Keratinocyte (primary cell): Measurements from ENCODE around the gene PALM2AKAP2. TPM values are rescaled to one million over a fixed set of nuclear protein-coding genes. Genes with fewer than 3 reads are reported as not detected.

Experiments used
- DNase-seq: peaks from one replicate; pipeline ENCODE4 v3.0.0-alpha.2; 2011; ENCODE audit warnings: low read depth, missing footprints, low spot score
- FAIRE-seq: peaks from 2 replicates; lab custom pipeline; 2011; peaks lifted over from hg19 to GRCh38; lab: Jason Lieb, UNC
- H2AFZ ChIP-seq: 2 replicates; pipeline ENCODE4 v1.6.0; 2012; ENCODE audit warnings: low read length, control low read depth, inconsistent platforms; ENCODE audit not compliant: control insufficient read depth
- H3K27ac ChIP-seq: 2 replicates; pipeline ENCODE4 v1.5.1; 2011; ENCODE audit warnings: low read length; ENCODE audit not compliant: control insufficient read depth, insufficient read depth
- H3K27me3 ChIP-seq: 3 replicates; pipeline ENCODE4 v1.6.0; 2011; ENCODE audit warnings: low read length; ENCODE audit not compliant: control insufficient read depth, insufficient read depth; ENCODE audit errors: extremely low read depth
- H3K36me3 ChIP-seq, 2 experiments: 2 replicates in 1 of 2; 3 replicates in 1 of 2; pipeline ENCODE4 v1.5.1; 2011; ENCODE audit warnings: low read length in 2 of 2, mild to moderate bottlenecking in 1 of 2; ENCODE audit not compliant: control insufficient read depth in 2 of 2, insufficient read depth in 2 of 2; ENCODE audit errors: extremely low read depth in 1 of 2
- H3K4me1 ChIP-seq: 3 replicates; pipeline ENCODE4 v1.5.1; 2011; ENCODE audit warnings: low read length; ENCODE audit not compliant: control insufficient read depth, insufficient read depth; ENCODE audit errors: extremely low read depth
- H3K4me2 ChIP-seq: 3 replicates; pipeline ENCODE4 v1.6.0; 2011; ENCODE audit warnings: low read depth, low read length; ENCODE audit not compliant: control insufficient read depth, insufficient read depth; ENCODE audit errors: extremely low read depth
- H3K4me3 ChIP-seq, 3 experiments: fragments of 200-600 bp in 1 of 3; sonication (generic) in 1 of 3; 2 replicates in 2 of 3; 3 replicates in 1 of 3; pipeline ENCODE4 v1.5.1; 2011 to 2016; ENCODE audit warnings: low read length in 3 of 3, mild to moderate bottlenecking in 3 of 3, control low read depth in 2 of 3, inconsistent platforms in 1 of 3, low read depth in 1 of 3, mixed read lengths in 1 of 3, mixed run types in 1 of 3, moderate library complexity in 1 of 3; ENCODE audit not compliant: control insufficient read depth in 2 of 3, insufficient read depth in 2 of 3; ENCODE audit errors: extremely low read depth in 1 of 3
- H3K79me2 ChIP-seq: 2 replicates; pipeline ENCODE4 v1.6.0; 2012; ENCODE audit warnings: low read length; ENCODE audit not compliant: control insufficient read depth, insufficient read depth
- H3K9ac ChIP-seq: 3 replicates; pipeline ENCODE4 v1.6.0; 2011; ENCODE audit warnings: low read length; ENCODE audit not compliant: control insufficient read depth, insufficient read depth; ENCODE audit errors: extremely low read depth
- H3K9me1 ChIP-seq: 3 replicates; pipeline ENCODE4 v1.6.0; 2011; ENCODE audit warnings: low read length; ENCODE audit not compliant: control insufficient read depth, insufficient read depth; ENCODE audit errors: extremely low read depth
- H3K9me3 ChIP-seq: 2 replicates; pipeline ENCODE4 v1.5.1; 2012; ENCODE audit warnings: low read depth, low read length; ENCODE audit not compliant: control insufficient read depth
- H4K20me1 ChIP-seq: 3 replicates; pipeline ENCODE4 v1.6.0; 2011; ENCODE audit warnings: low read length; ENCODE audit not compliant: control insufficient read depth, insufficient read depth; ENCODE audit errors: extremely low read depth
- CTCF ChIP-seq, 3 experiments: IDR thresholded peaks in 1 of 3; conservative IDR thresholded peaks in 1 of 3; optimal IDR thresholded peaks in 1 of 3; 2 replicates in 2 of 3; 3 replicates in 1 of 3; pipeline versions ENCODE3 to v1.5.1; 2011; ENCODE audit warnings: low read length in 3 of 3, mild to moderate bottlenecking in 3 of 3, moderate library complexity in 2 of 3, control low read depth in 1 of 3, inconsistent platforms in 1 of 3; ENCODE audit not compliant: insufficient read depth in 2 of 3; ENCODE audit errors: extremely low read depth in 1 of 3
- EZH2 ChIP-seq: IDR thresholded peaks from one replicate; pipeline ENCODE4 v1.6.1; 2012; ENCODE audit warnings: inconsistent platforms, mild to moderate bottlenecking, low read length, moderate library complexity
- dilution Hi-C: fragments of 300-500 bp; cut with MboI; formaldehyde crosslinking; loops from one replicate; pipeline ENCODE4 v1.7.0; 2020; ENCODE audit warnings: low sequenced_read_pairs; ENCODE audit not compliant: extremely low pct_ligation_motif_present
- polyA plus RNA-seq, 5 experiments: library from polyadenylated mRNA; depleted of rRNA in 3 of 5; stranded (reverse) in 3 of 5; stranded (forward) in 1 of 5; unstranded in 1 of 5; fragments of >200 nt; gene quantifications; 1 replicate in 1 of 5; 2 replicates in 3 of 5; 3 replicates in 1 of 5; pipeline versions ENCODE4 v1.2.1 to v1.2.3, GENCODE V29; 2011 to 2012; ENCODE audit warnings: missing spikeins in 2 of 5, low read depth in 1 of 5, low replicate concordance in 1 of 5

Gene PALM2AKAP2
- polyA plus RNA-seq, 1 donor (not counting 4 experiments of a cell fraction or from before 2014, with no cell fraction given), result 3.6 TPM

- Histone ChIP-seq H3K27ac (no peak overlapping the region), H3K4me1 (peaks cover 14% of the 10 kb centered on the region), H4K20me1 (no peaks in the 10 kb centered on the region), H3K4me2 (peak overlapping the region; percentile 93), H3K36me3 (no peaks in the 10 kb centered on the region), H2AFZ (no peak overlapping the region), H3K79me2 (peaks cover 20% of the 10 kb centered on the region), H3K4me3 (peak overlapping the region in 1 of 3 experiments; percentile 92), H3K9me1 (no peaks in the 10 kb centered on the region), H3K9me3 (no peaks in the 10 kb centered on the region), H3K27me3 (no peaks in the 10 kb centered on the region), H3K9ac (no peak overlapping the region)
- FAIRE-seq, result peak; percentile 55
- no peak for DNase-seq
- no peak for TF ChIP-seq CTCF (optimal IDR thresholded peaks at IDR 0.05 in 1 of 3, IDR thresholded peaks at IDR 0.05 in 1 of 3, conservative IDR thresholded peaks at IDR 0.05 in 1 of 3; ENCODE audit: extremely low read depth in 1 of 3, insufficient read depth in 2 of 3, low read length in 3 of 3)
- TF ChIP-seq EZH2, result no peak
- dilution Hi-C loops, result no loop called here
These were observed 1.7 kb downstream of the PALM2AKAP2 start for GRCh38 chr9:109781541-109782197.

- H3K9me1 ChIP-seq, result no peaks in the 10 kb centered on the region
- no peak overlapping the region for H3K9ac ChIP-seq
- dilution Hi-C loops, result no loop called here
- FAIRE-seq (no peak), DNase-seq (no peak)
- H3K9me3 ChIP-seq, result no peaks in the 10 kb centered on the region
- no peak overlapping the region for H3K4me2 ChIP-seq
- H2AFZ ChIP-seq, result no peak overlapping the region
- H3K27ac ChIP-seq, result no peak overlapping the region
- H4K20me1 ChIP-seq, result no peaks in the 10 kb centered on the region
- no peaks in the 10 kb centered on the region for H3K4me1 ChIP-seq
- H3K4me3 ChIP-seq, result no peak overlapping the region
- TF ChIP-seq EZH2, result no peak
- no peak for TF ChIP-seq CTCF (optimal IDR thresholded peaks at IDR 0.05 in 1 of 3, IDR thresholded peaks at IDR 0.05 in 1 of 3, conservative IDR thresholded peaks at IDR 0.05 in 1 of 3; ENCODE audit: extremely low read depth in 1 of 3, insufficient read depth in 2 of 3, low read length in 3 of 3)
- H3K79me2 ChIP-seq, result peaks cover 17% of the 10 kb centered on the region
- H3K27me3 ChIP-seq, result no peaks in the 10 kb centered on the region
- no peaks in the 10 kb centered on the region for H3K36me3 ChIP-seq
These were observed 7.7 kb downstream of the PALM2AKAP2 start for GRCh38 chr9:109787735-109788134.
